Liver (tissue), 9 donors: Measurements from ENCODE around the gene FN1. TPM values are rescaled to one million over a fixed set of nuclear protein-coding genes. Genes with fewer than 3 reads are reported as not detected.

Experiments
- DNase-seq: peaks from one replicate; pipeline ENCODE4 v3.0.0-alpha.2; 2017; ENCODE audit warnings: low spot score
- H3K27ac ChIP-seq, 2 donors: one replicate each; pipeline ENCODE4 v1.7.0; 2013; ENCODE audit warnings: inconsistent platforms in 2 of 2, low read length in 2 of 2, control low read depth in 1 of 2, low read depth in 1 of 2, mild to moderate bottlenecking in 1 of 2
- H3K27me3 ChIP-seq, 4 donors: one replicate each; pipeline versions ENCODE4 v1.6.1 to v1.7.0; 2013; ENCODE audit warnings: low read length in 3 of 4, inconsistent platforms in 1 of 4, mild to moderate bottlenecking in 1 of 4, moderate library complexity in 1 of 4; ENCODE audit not compliant: control insufficient read depth in 4 of 4, insufficient read depth in 4 of 4
- H3K36me3 ChIP-seq, 4 donors: one replicate each; pipeline versions ENCODE4 v1.6.1 to v1.7.0; 2013; ENCODE audit warnings: low read length in 3 of 4, mild to moderate bottlenecking in 3 of 4, low read depth in 1 of 4, moderate library complexity in 1 of 4; ENCODE audit not compliant: control insufficient read depth in 4 of 4, insufficient read depth in 3 of 4
- H3K4me1 ChIP-seq, 4 donors: one replicate each; pipeline versions ENCODE4 v1.6.1 to v1.7.0; 2013; ENCODE audit warnings: low read length in 3 of 4, mild to moderate bottlenecking in 3 of 4, moderate library complexity in 1 of 4; ENCODE audit not compliant: control insufficient read depth in 4 of 4, insufficient read depth in 4 of 4
- H3K4me3 ChIP-seq, 3 donors: one replicate each; pipeline versions ENCODE4 v1.6.1 to v1.7.0; 2013; ENCODE audit warnings: low read length in 3 of 3, control low read depth in 1 of 3, low read depth in 1 of 3, mild to moderate bottlenecking in 1 of 3
- H3K9ac ChIP-seq, 2 donors: one replicate each; pipeline ENCODE4 v1.7.0; 2013; ENCODE audit warnings: low read length in 2 of 2, mild to moderate bottlenecking in 2 of 2, moderate library complexity in 2 of 2, control low read depth in 1 of 2, low read depth in 1 of 2
- H3K9me3 ChIP-seq, 4 donors: one replicate each; pipeline versions ENCODE4 v1.6.1 to v1.7.0; 2013; ENCODE audit warnings: low read length in 3 of 4; ENCODE audit not compliant: control insufficient read depth in 4 of 4
- ATF3 ChIP-seq: IDR thresholded peaks from 2 replicates; pipeline ENCODE4 v1.6.1; 2016; ENCODE audit warnings: antibody characterized with exemption
- FOXA1 ChIP-seq: IDR thresholded peaks from 2 replicates; pipeline ENCODE4 v1.6.1; 2016; ENCODE audit warnings: antibody characterized with exemption
- FOXA2 ChIP-seq: IDR thresholded peaks from 2 replicates; pipeline ENCODE4 v1.6.1; 2016; ENCODE audit warnings: antibody characterized with exemption
- GABPA ChIP-seq, 2 donors: IDR thresholded peaks in 1 of 2; conservative IDR thresholded peaks in 1 of 2; 2 replicates each; pipeline ENCODE4 v1.6.1; 2016; ENCODE audit warnings: antibody characterized with exemption in 2 of 2, mild to moderate bottlenecking in 1 of 2, moderate library complexity in 1 of 2
- HNF4A ChIP-seq, 2 donors: conservative IDR thresholded peaks; 2 replicates each; pipeline ENCODE4 v1.6.1; 2016; ENCODE audit warnings: antibody characterized with exemption in 2 of 2, mild to moderate bottlenecking in 2 of 2
- HNF4G ChIP-seq: IDR thresholded peaks from 2 replicates; pipeline ENCODE4 v1.6.1; 2016; ENCODE audit warnings: antibody characterized with exemption
- JUND ChIP-seq, 2 donors: IDR thresholded peaks; 2 replicates each; pipeline ENCODE4 v1.6.1; 2016; ENCODE audit warnings: antibody characterized with exemption in 2 of 2
- MAX ChIP-seq: IDR thresholded peaks from 2 replicates; pipeline ENCODE4 v1.6.1; 2016; ENCODE audit warnings: antibody characterized with exemption
- NR2F2 ChIP-seq: IDR thresholded peaks from 2 replicates; pipeline ENCODE4 v1.6.1; 2016; ENCODE audit warnings: antibody characterized with exemption
- RAD21 ChIP-seq, 2 donors: IDR thresholded peaks; 2 replicates each; pipeline ENCODE4 v1.6.1; 2016; ENCODE audit warnings: antibody characterized with exemption in 2 of 2, mild to moderate bottlenecking in 2 of 2
- RXRA ChIP-seq, 2 donors: IDR thresholded peaks; 2 replicates each; pipeline ENCODE4 v1.6.1; 2017 to 2018; ENCODE audit warnings: antibody characterized with exemption in 2 of 2, mild to moderate bottlenecking in 1 of 2
- SP1 ChIP-seq: IDR thresholded peaks from 2 replicates; pipeline ENCODE4 v1.6.1; 2018; ENCODE audit warnings: antibody characterized with exemption, mild to moderate bottlenecking
- TAF1 ChIP-seq: conservative IDR thresholded peaks from 2 replicates; pipeline ENCODE4 v1.6.1; 2016; ENCODE audit warnings: antibody characterized with exemption, mild to moderate bottlenecking
- YY1 ChIP-seq: IDR thresholded peaks from 2 replicates; pipeline ENCODE4 v1.6.1; 2016; ENCODE audit warnings: antibody characterized with exemption, mild to moderate bottlenecking
- WGBS: extraction: QIAGEN DNeasy Blood & Tissue Kit; methylation state at CpG from one replicate; pipeline ENCODE4 v1.1.7; 2013; 5-methylcytosine and 5-hydroxymethylcytosine counted together
- polyA plus RNA-seq, 2 donors: library from polyadenylated mRNA; stranded (reverse) in 1 of 2; unstranded in 1 of 2; fragments of 200-250 nt in 1 of 2; fragments of >200 nt in 1 of 2; fragmentation: Nextera tagmentation in 1 of 2; extraction: Ambion mirVana in 1 of 2; gene quantifications; one replicate each; pipeline versions ENCODE4 v1.2.1 to v1.2.3, GENCODE V29; 2013 to 2015
- total RNA-seq, 2 donors: library from RNA; depleted of rRNA; stranded (reverse); fragments of >200 nt; gene quantifications; one replicate each; pipeline ENCODE4 v1.2.3, GENCODE V29; 2014
- TF ChIP-seq, protein P1 (sequence below): IDR thresholded peaks from 2 replicates; pipeline ENCODE4 v1.6.1; 2016; ENCODE audit warnings: antibody characterized with exemption
- TF ChIP-seq, protein P2 (sequence below): IDR thresholded peaks from 2 replicates; pipeline ENCODE4 v1.6.1; 2016; ENCODE audit warnings: antibody characterized with exemption, mild to moderate bottlenecking
- TF ChIP-seq, protein P3 (sequence below): fragments of 150-350 bp; IDR thresholded peaks from 2 replicates; pipeline ENCODE4 v1.5.1; 2017; ENCODE audit warnings: improper control_type of control experiment, low read depth, low read length; ENCODE audit not compliant: missing input control
- donor health status: healthy.
- donor health status: healthy.
- donor health status: healthy.
- donor health status: healthy.
- donor health status: healthy.

FN1 gene
- total and polyA plus RNA-seq, 4 donors, result 545 to 1,402 (median 837) TPM

GRCh38 chr2:215414674-215415073 is 21.2 kb downstream of the FN1 start:
- Histone ChIP-seq H3K27me3 (no peaks in the 10 kb centered on the region), H3K27ac (peak overlapping the region; percentile 62 to 72), H3K9me3 (no peaks in the 10 kb centered on the region), H3K4me3 (no peak overlapping the region), H3K9ac (peak overlapping the region in 1 of 2 donors; percentile 33), H3K36me3 (peaks cover 2 to 39% (median 22%) of the 10 kb centered on the region in 4 donors), H3K4me1 (peaks cover 8 to 53% (median 44%) of the 10 kb centered on the region in 4 donors)
- no peak for DNase-seq
- 47% methylated on average over 3 of the region's 3 CpGs for WGBS
- TF ChIP-seq, protein P1, sequence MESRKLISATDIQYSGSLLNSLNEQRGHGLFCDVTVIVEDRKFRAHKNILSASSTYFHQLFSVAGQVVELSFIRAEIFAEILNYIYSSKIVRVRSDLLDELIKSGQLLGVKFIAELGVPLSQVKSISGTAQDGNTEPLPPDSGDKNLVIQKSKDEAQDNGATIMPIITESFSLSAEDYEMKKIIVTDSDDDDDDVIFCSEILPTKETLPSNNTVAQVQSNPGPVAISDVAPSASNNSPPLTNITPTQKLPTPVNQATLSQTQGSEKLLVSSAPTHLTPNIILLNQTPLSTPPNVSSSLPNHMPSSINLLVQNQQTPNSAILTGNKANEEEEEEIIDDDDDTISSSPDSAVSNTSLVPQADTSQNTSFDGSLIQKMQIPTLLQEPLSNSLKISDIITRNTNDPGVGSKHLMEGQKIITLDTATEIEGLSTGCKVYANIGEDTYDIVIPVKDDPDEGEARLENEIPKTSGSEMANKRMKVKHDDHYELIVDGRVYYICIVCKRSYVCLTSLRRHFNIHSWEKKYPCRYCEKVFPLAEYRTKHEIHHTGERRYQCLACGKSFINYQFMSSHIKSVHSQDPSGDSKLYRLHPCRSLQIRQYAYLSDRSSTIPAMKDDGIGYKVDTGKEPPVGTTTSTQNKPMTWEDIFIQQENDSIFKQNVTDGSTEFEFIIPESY, result no peak
- no peak for TF ChIP-seq ATF3
- no peak for TF ChIP-seq HNF4A (conservative IDR thresholded peaks at IDR 0.05)
- TF ChIP-seq RXRA (IDR thresholded peaks at IDR 0.05), result no peak
- TF ChIP-seq JUND (IDR thresholded peaks at IDR 0.05), result no peak
- no peak for TF ChIP-seq GABPA (IDR thresholded peaks at IDR 0.05 in 1 of 2, conservative IDR thresholded peaks at IDR 0.05 in 1 of 2)
- no peak for TF ChIP-seq TAF1
- TF ChIP-seq HNF4G, result no peak
- TF ChIP-seq SP1, result no peak
- TF ChIP-seq, protein P2, sequence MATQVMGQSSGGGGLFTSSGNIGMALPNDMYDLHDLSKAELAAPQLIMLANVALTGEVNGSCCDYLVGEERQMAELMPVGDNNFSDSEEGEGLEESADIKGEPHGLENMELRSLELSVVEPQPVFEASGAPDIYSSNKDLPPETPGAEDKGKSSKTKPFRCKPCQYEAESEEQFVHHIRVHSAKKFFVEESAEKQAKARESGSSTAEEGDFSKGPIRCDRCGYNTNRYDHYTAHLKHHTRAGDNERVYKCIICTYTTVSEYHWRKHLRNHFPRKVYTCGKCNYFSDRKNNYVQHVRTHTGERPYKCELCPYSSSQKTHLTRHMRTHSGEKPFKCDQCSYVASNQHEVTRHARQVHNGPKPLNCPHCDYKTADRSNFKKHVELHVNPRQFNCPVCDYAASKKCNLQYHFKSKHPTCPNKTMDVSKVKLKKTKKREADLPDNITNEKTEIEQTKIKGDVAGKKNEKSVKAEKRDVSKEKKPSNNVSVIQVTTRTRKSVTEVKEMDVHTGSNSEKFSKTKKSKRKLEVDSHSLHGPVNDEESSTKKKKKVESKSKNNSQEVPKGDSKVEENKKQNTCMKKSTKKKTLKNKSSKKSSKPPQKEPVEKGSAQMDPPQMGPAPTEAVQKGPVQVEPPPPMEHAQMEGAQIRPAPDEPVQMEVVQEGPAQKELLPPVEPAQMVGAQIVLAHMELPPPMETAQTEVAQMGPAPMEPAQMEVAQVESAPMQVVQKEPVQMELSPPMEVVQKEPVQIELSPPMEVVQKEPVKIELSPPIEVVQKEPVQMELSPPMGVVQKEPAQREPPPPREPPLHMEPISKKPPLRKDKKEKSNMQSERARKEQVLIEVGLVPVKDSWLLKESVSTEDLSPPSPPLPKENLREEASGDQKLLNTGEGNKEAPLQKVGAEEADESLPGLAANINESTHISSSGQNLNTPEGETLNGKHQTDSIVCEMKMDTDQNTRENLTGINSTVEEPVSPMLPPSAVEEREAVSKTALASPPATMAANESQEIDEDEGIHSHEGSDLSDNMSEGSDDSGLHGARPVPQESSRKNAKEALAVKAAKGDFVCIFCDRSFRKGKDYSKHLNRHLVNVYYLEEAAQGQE, result no peak
- no peak for TF ChIP-seq RAD21 (IDR thresholded peaks at IDR 0.05)
- TF ChIP-seq, protein P3, sequence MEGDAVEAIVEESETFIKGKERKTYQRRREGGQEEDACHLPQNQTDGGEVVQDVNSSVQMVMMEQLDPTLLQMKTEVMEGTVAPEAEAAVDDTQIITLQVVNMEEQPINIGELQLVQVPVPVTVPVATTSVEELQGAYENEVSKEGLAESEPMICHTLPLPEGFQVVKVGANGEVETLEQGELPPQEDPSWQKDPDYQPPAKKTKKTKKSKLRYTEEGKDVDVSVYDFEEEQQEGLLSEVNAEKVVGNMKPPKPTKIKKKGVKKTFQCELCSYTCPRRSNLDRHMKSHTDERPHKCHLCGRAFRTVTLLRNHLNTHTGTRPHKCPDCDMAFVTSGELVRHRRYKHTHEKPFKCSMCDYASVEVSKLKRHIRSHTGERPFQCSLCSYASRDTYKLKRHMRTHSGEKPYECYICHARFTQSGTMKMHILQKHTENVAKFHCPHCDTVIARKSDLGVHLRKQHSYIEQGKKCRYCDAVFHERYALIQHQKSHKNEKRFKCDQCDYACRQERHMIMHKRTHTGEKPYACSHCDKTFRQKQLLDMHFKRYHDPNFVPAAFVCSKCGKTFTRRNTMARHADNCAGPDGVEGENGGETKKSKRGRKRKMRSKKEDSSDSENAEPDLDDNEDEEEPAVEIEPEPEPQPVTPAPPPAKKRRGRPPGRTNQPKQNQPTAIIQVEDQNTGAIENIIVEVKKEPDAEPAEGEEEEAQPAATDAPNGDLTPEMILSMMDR, result no peak
- TF ChIP-seq MAX, result no peak
- no peak for TF ChIP-seq NR2F2
- no peak for TF ChIP-seq YY1
- TF ChIP-seq FOXA1, result no peak
- no peak for TF ChIP-seq FOXA2
